NCI-H345 treated with DMSO at 0.1 percent for 48 hours (cell line): ENCODE data around the gene C1orf174.

ENCODE experiments used
- DNase-seq: peaks from one replicate; lab custom pipeline; 2025; ENCODE audit not compliant: unreplicated experiment; lab: John Stamatoyannopoulos, UW

C1orf174 gene

DNA sequence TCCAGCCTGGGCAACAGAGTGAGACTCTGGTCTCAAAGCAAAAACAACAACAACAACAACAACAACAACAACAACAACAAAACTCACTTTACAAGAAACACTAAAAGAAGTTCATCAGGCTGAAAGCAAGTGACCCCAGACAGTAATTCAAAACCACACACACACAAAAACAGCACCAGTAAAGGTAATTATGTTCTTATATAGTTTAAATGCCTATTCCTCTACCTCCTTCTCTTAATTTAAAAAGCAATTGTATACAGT, 1.7 kb downstream of the C1orf174 start:
- no peak for DNase-seq

DNA sequence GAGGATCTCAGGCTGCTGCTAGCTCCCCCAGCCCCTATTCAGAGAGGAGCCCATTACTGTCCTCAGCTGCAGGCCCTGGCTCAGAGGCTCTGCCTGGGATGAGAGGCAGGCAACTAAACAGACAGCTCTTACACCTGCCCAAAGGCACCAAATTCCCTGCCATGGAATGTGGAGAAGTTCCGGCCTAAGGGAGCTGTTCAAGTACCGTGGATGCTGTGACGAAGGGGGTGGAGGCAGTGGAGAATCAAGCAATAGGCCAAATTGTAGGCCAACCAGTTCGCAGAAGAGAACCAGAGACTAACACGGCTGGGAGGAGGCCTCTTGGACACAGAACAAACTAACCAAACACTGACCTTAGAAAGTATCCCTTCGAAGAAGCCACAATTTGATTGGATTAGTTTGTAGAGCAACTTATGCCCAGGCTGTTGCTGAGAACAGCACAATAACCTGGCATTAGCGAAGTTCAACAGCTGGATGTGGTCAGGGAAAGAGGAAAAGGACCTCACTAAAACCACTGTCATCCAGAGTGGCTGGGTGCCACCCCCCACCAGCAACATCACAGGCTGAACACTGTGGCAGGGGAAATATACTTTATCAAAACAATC, 3.6 kb downstream of the C1orf174 start:
- DNase-seq: no peak

DNA sequence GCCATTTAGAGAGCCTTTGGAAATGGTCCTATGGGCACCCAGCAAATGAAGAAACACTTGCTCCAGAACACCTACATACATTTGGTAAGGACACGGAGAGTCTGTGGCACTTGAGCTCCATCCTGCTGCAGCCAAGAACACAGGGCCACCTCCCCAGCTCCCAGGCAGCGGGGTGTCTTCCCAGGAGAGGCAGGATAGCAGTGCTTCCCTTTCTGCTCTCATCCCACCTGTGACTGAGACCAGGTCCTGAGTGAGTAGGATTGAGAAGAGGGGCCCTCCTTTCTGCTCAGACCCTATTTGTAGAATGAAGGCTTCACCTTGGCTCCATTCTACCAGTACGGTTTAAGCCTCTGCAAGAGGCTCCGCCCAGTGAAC, 4.1 kb downstream of the C1orf174 start:
- no peak for DNase-seq

DNA sequence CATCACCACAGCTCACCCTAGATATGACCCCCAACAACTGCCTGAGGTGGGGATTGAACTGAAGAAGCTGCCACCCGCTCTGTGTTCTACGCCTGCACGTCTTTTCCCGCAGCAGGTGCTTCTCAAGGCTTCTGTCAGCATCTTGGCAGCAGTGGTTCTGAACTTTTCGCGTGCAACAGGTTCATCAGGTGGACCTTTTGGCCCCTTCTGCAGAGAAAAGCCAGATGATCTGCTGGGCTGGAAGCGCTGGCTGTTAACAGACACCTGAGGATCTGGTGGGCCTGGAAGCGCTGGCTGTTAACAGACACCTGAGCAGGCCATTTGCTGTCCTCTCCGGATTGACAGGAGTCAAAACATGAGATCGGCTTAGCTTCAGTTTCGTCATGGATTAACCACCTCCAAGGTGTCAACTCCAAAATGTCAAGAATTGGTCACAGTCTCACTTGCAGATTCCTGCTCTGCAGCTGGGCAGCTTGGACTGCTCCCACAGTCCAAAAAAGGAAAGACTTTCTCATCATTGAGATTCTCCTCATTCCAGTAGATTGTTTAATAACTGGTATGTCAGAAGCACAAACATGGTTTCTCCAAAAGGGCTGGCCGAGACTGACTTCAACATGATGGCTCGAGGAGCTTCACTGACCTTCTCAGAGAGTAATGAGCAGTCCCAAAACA, 4.7 kb downstream of the C1orf174 start:
- no peak for DNase-seq

DNA sequence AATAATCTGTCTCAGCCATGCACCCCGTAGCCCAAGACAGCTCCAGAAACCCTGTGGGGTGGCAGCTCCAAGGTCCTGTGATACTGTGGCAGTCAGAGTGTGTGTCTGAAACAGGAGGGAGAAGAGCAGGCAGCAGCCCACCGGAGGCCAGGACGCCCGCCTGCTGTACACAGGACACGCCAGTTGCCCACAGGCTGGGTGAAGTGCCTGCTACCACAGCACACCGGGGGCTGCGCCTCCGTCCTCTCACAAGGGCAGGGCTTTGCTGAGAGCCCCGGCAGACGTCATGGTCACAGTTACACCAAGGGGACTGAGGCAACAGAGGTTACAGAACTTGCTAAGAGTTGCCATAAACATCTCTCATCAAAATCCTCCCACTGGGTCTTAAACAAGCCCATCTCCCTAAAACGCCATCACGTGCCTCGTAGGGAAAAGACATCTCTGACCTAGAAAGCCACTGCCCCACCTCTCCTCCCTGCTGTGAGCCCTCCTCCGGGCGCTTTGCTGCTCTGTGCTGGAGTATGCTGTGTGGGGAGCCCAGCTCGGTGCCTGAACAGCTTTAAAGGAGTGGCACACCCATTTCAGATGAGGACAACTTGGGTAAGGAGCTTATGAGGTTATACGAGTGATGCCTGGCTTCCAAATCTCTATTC, 5.3 kb downstream of the C1orf174 start:
- DNase-seq: no peak

DNA sequence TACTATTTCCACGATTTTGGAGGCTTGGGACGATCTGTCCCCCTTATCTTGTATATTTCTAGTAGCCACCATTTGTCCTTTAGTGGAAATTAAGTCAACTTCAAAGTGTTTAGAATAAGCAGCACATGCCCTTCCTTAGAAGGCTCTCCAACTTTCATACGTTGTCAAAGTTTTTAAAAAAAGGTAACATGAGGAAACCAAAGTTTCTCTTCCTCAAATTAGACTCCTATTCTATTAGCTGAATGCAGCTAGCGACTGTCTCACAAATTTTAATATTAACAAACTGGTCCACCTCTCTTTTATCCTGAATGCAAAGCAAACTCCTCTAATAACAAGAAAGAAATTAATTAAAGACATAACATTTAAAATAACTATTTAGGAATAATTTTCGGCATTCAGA, 6.9 kb downstream of the C1orf174 start:
- no peak for DNase-seq

DNA sequence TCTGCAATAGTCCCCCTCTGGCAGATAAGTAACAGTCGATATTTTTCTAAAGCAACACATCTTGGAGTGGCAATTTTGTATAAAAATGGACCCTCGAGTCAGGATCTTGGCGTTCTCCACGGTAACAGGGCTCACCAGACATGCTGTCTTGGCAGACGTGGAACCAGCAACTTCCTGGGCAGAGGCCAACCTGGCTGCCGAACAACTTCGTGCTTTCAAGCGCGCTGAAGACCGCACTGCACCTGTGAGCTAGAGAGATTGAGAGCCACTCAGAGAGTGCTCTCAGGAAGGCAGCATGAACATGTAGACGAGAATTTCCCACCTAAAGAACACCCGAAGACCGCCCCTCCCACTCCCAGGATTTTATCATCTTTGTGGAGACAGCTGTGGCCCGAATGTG, 7.3 kb downstream of the C1orf174 start:
- no peak for DNase-seq

DNA sequence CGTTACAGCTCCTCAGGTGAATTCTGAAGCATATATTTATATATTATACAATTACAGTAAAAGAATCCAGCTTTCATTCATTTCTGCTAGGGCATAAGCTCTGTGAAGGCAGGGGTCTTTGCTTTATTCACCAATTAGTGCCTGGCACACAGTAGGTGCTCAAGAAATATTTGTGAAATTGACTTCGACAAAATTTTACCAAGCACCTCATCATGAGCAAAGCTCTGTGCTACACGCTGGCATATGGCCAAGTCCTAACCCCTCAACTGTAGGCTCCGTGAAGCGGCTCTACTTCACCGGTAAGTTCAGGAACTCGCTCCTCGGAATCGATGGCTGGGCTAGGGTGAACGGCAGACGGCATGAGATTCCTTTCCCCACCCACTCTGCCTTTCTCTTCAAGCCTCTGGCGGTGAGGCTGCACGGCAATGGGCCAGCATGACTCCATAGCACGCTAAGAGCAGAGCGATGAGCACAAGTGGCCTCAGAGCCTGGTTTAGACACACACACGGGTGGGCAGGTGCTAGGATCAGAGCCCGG, 8.7 kb downstream of the C1orf174 start:
- DNase-seq: no peak

DNA sequence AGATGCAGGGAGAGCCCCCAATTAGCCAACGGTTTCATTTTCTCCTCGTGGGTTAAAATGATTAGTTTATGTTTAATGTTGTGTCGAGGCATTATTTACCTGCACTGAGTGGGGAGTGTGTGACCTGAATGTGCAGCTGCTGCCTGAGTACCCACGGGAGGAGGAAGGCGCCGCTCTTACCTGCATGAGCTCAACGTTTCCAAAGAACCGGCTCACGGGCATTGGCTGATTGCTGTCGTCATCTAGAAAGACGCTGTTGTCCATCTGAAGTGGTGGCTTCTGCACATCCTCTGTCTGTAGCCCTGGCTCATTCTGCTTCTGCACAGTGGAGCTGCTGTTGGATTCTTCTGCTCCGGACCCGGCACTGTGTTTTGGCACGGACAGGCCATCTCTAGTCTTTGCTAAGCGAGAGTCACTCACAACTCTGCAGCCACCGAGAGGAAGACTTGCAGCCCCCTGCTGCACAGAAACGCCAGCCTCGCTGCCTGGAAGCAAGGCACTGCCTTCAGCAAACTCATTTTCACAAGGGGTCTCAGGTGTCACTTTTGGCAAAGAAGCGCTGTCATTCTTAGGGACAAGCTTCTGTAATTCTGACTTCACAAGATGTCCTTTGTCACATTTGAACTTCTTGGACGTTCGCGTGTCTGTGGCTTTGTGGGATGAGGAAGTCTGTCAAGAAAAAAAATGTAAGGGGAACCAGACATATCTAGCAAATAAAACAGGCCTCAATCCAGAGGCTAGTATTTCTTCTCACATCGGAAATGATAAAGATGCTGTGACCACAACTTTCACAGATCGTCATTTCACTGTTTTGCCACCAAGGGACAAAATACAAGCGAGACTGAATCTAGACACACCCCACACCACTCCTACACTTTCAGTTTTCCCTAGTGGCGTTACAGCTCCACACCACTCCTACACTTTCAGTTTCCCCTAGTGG, 9.4 kb downstream of the C1orf174 start:
- no peak for DNase-seq

DNA sequence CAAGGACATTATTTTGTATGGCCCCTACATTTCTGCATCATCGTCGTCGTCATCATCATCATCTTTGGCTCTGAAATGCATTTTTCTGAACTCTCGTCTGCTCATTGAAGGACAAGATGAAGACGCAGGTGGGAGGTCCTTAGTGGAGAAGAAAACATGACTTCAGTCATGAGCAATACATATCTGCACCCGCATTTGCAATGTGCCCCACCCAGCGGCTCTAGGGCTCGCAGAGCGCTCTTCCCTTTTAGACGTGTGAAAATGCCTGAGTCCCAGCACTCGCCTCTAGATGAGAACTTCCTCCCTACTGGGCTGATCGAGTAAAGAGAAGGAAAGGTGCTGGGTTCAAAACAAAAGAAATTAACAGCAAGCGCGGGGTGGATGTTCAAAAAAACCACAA, 10.1 kb downstream of the C1orf174 start:
- no peak for DNase-seq

DNA sequence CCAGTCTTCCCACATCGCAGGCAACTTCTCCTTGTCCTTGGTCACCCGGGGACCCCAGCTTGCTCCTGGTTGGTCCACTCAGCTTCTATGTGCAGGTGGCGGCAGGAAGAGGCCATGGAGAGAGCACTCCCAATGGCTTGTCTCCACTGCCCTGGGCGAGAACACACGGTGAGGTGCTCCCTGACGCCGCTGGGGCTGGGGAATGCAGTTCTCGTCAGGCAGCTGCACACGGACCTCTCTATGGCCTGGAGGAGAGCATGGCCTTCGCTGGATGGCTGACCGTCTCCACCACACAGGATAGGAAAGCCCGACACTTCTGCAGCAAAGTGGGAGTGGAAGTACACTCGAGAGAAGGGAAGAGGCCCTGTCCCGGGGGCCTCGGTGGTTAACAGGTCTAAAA, 11.8 kb downstream of the C1orf174 start:
- DNase-seq: no peak

DNA sequence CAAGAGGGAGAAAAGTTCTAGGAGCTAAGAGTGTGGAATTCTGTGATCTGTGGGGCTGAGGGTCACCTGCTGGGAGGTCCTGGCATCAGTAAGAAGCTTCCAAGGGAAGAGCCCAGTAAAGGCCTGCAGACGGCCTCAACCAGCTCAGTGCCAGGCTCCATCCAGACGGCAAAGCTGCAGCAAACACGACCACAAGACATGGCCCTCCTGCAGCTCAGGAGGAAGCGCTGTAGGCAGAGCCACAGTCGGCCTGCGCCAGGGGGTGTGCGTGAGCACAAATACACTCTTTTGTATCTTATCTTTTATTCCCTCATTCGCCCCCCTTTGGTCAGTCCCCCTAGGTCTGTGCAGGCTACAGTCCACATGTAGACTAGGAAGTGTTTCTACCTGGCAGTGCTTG, 13.4 kb downstream of the C1orf174 start:
- DNase-seq: no peak

DNA sequence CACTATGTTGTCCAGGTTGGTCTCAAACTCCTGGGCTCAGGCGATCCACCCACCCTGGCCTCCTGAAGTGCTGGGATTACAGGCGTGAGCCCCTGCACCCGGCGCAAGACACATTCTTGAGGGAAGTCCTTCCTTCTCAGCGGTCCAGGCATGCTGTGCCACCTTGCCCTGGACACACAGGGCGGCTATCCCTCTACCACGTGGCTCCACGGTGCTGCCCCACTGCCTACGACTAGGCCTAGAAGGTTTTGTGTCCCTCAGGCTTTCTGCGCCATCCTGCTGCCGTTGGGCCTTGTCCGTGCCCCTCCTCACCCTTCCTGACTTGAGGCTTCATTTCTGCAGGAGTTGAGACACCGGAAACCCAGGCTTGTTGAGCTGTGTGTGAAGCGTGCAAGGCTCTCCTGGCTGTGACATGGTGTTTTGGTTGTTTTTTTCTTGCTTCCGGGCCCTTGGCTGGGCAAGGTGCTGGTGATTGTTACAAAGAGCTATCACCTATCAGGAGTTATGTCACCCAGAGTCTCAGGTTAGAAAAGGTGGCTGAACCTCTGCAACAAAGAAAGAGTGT, 13.9 kb downstream of the C1orf174 start:
- DNase-seq: no peak

DNA sequence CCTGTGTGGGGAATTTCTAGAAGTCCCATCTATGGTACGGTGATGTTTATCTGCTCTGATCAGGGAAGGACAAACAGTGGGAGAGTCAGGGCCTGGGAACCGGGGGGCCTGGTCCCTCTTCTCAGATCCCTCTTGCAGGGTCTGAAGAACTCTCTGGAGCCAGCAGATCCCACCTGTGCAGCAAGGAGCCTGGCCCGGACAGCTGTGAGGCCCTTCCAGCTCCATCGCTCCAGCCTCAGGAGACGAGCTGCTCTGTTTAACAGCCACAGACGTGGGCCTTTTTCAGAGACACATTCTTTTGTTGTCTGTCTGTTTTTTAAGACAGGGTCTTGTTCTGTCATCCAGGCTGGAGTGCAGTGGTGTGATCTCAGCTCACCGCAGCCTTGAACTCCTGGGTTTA, 14.5 kb downstream of the C1orf174 start:
- no peak for DNase-seq

DNA sequence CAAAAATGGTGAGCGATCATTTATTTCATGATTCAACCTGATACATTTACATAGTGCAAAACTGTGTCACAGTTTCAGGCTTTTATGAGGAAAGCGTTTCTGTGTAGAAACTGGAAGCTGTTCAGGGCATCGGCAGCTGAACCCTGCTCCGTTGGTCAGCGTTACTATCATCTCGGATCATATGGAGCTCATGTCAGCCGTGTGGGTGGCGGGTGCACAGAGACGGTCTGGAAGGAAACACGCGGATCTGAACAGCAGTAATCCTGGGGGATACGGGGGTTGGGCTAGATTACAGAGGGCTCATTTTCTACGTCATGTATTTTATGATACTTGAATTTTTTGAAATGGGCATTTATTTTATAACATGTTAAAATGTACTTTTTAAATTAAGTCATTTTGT, 15.1 kb downstream of the C1orf174 start:
- DNase-seq: no peak

DNA sequence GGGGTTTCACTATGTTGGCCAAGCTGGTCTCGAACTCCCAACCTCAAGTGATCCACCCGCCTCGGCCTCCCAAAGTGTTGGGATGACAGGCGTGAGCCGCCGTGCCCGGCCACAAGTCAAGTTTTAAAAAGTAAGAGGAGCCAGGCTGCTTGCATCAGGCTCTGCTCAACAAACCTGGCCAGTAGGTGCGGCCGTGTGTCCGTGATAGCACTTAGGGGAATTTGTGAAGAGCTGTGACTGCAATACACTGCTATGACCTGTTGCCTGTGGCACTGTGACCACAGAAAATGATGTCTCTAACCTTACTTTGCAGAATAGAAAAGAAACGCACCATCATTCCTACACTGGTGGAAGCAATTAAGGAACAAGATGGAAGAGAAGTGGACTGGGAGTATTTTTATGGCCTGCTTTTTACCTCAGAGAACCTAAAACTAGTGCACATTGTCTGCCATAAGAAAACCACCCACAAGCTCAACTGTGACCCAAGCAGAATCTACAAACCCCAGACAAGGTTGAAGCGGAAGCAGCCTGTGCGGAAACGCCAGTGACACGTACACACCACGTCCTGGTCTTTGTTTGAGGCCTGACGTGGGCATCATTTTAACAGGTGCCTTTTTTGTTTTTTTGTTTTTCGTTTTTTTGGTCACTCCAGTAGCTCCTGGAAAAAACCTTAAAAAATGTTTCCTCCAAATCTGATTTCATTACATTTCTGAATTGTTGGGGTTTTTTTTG, 16.7 kb downstream of the C1orf174 start:
- DNase-seq: no peak

DNA sequence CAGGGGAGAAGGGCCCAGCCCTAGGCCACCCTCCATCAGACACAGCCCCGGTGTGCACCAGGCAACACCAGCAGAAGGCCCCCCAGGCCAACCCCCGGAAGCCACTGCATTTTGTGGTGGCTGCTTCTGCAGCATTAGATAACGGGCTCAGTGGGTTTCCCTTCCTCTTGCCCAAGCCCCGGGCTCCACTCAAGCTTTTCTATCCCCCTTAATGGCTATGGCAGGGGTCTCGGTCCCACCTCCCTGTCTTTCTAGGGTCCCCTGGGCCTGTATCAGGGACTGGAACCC, 18.9 kb downstream of the C1orf174 start:
- DNase-seq: no peak

DNA sequence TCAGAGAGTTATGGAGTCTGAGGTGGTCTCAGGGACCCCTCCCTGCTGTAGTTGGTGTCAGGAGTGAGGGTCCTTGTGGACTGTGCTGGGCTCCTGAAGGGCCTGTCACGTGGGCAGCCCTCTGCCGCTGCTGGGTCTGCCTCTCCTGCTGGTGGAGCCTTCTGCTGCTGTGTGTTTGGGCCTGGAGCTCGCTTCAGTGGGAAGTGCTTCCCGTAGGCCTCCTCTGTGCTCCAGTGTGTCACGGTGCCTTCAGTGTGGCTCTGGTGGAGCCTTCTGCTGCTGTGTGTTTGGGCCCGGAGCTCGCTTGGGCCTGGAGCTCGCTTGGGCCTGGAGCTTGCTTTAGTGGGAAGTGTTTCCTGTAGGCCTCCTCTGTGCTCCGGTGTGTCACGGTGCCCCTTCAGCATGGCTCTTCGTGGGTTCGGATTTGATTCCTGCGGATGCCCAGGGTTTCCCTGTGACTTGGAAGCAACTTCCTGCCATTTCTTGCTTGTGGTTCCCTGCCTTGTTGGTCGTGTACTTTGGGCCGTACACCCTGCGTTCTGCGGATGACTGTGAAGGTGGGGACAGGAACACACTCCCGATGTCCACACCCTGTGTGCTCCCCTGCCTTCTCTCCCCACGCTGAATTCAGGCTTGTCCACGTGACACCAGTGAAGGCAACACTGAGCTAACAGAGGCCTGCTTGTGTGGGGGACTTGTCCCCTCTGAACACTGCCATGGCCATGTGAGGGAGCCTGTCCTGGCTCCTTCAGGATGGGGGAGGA, 19.5 kb downstream of the C1orf174 start:
- DNase-seq: no peak

DNA sequence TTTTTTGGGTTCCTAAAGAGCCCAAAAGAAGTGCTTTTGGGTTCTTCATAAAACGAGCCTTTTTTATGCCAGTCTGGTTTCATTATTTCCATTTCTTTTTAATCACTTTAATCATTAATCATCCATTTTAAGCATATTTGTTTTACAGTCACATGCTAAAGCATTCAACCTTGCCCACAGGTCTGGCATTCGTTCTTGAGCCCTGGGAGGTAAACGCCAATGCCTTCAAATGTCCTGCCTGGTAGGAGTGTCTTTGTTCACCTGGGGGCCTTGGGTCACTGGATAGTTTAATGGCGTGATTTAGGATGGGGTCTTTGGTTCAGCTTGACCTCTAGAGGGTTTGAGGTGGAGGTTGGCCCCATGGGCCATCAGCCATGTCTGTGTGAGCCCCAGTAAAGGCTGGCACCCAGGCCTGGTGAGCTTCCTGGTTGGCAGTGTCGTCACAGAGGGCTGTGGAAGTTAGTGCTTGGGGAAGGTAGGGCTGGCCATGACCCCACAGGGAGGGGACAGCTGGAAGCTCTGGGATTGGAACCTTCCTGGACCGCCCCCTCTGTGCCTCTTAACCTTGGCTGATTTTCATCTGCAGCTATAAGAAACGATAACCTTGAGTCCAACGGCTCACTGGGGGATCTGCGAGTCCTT, 20.2 kb downstream of the C1orf174 start:
- no peak for DNase-seq

DNA sequence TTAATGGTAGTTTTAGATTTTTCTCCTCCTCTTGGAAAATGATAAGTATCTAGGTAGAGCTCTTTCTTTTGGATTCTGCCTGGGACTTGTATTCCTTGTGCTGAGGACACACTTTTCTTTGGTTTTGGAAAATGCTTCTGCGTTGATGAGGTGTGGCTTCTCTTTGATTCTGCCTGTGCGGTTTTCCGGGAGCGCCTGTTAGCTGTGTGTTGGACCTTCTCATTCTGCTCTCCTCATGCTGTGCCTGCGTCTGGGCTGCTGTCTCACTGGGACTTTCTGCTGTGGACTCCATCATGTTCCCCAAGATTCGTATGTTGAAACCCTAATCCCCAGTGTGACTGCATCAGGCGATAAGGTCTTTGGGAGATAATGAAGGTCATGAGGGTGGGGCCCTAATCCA, 21.0 kb downstream of the C1orf174 start:
- DNase-seq: no peak
